Measurements from ENCODE around the gene BDH1.
"Not testable (repeated sequence)": the region's sequence is repeated elsewhere in the genome, so short reads cannot be mapped to it uniquely, and the experiment has no call there.

BDH1 gene

GRCh38 chr3:197555281-197556261, at the start of gene BDH1:
Gene BDH1 (minus strand): TSS chr3:197555968. CDS start chr3:197546443, 9,525 bp downstream.
- Histone ChIP-seq H3K4me3 (ENCODE audit: low read length) (peak within 1 kb of the TSS; percentile 65), H3K9me3 (ENCODE audit: control insufficient read depth, low read depth, low read length) (no peaks in the 10 kb centered on the region), H3K27me3 (ENCODE audit: control insufficient read depth, insufficient read depth, low read length) (peaks cover 17% of the 10 kb centered on the region), H3K9ac (ENCODE audit: low read length) (peak within 1 kb of the TSS; percentile 37), H3K4me1 (ENCODE audit: control insufficient read depth, low read depth, low read length) (peaks cover 12% of the 10 kb centered on the region), H3K27ac (ENCODE audit: low read length) (peak within 1 kb of the TSS; percentile 8), H3K36me3 (ENCODE audit: control insufficient read depth, low read depth, low read length) (no peaks in the 10 kb centered on the region)

DNA sequence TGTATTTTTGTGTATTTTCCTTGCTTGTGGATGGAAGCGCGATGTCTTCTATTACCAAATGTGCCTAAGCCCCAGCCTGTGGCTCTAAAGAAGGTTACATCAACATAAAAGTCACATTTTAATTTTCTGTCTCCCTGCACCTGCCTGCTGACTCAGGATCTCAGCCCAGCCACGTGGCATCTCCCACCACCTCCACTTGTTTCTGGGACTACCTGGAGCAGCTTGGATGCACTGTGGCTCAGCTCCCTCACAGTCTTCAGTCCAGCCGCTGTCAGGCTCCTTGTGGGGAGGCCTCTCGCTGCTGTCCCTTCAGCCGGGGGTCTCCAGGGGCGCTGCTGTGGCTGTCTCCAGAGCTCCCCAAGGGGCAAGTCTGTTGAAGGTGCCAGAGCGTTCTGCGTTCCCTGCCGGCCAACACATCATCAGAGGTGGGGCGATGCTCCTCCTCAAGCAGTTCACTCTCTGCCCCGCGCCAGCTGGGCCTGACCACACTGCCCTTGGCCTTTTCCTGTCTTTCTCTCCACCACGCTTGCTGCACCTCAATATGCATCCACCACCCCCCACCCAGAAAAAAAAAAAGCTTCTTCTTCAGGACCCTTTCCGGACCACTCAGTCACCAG, 47.7 kb upstream of the BDH1 start:
- H3K4me1 ChIP-seq (ENCODE audit: control insufficient read depth, low read depth, low read length): peaks cover 6% of the 10 kb centered on the region
- H3K9me3 ChIP-seq (ENCODE audit: control insufficient read depth, low read depth, low read length): no peaks in the 10 kb centered on the region
- no peaks in the 10 kb centered on the region for H3K27me3 ChIP-seq (ENCODE audit: control insufficient read depth, insufficient read depth, low read length)
- no peak overlapping the region for H3K27ac ChIP-seq (ENCODE audit: low read length)
- no peak overlapping the region for H3K4me3 ChIP-seq (ENCODE audit: low read length)
- H3K9ac ChIP-seq (ENCODE audit: low read length): no peak overlapping the region
- H3K36me3 ChIP-seq (ENCODE audit: control insufficient read depth, low read depth, low read length): peaks cover 14% of the 10 kb centered on the region

- H3K4me3 ChIP-seq (ENCODE audit: low read length); H3K27ac ChIP-seq (ENCODE audit: low read length); H3K27me3 ChIP-seq (ENCODE audit: control insufficient read depth, insufficient read depth, low read length); H3K36me3 ChIP-seq (ENCODE audit: control insufficient read depth, low read depth, low read length); H3K9me3 ChIP-seq (ENCODE audit: control insufficient read depth, low read depth, low read length); H3K9ac ChIP-seq (ENCODE audit: low read length); H3K4me1 ChIP-seq (ENCODE audit: control insufficient read depth, low read depth, low read length): not testable (repeated sequence)
These were observed 46.6 kb upstream of the BDH1 start for GRCh38 chr3:197602351-197602750.

GRCh38 chr3:197601566-197601840, 45.7 kb upstream of the BDH1 start:
- not testable (repeated sequence) for H3K27me3 ChIP-seq (ENCODE audit: control insufficient read depth, insufficient read depth, low read length); H3K9me3 ChIP-seq (ENCODE audit: control insufficient read depth, low read depth, low read length); H3K4me3 ChIP-seq (ENCODE audit: low read length)

GRCh38 chr3:197600796-197601565, 45.2 kb upstream of the BDH1 start:
- H3K36me3 ChIP-seq (ENCODE audit: control insufficient read depth, low read depth, low read length): no peaks in the 10 kb centered on the region
- H3K9me3 ChIP-seq (ENCODE audit: control insufficient read depth, low read depth, low read length): no peaks in the 10 kb centered on the region
- H3K27me3 ChIP-seq (ENCODE audit: control insufficient read depth, insufficient read depth, low read length): no peaks in the 10 kb centered on the region
- peaks cover 6% of the 10 kb centered on the region for H3K4me1 ChIP-seq (ENCODE audit: control insufficient read depth, low read depth, low read length)
- no peak overlapping the region for H3K4me3 ChIP-seq (ENCODE audit: low read length)
- no peak overlapping the region for H3K27ac ChIP-seq (ENCODE audit: low read length)
- H3K9ac ChIP-seq (ENCODE audit: low read length): no peak overlapping the region

More at GRCh38 chr3:197601566-197601840, 45.7 kb upstream of the BDH1 start:
- H3K4me1 ChIP-seq (ENCODE audit: control insufficient read depth, low read depth, low read length); H3K27ac ChIP-seq (ENCODE audit: low read length); H3K9ac ChIP-seq (ENCODE audit: low read length); H3K36me3 ChIP-seq (ENCODE audit: control insufficient read depth, low read depth, low read length): not testable (repeated sequence)

DNA sequence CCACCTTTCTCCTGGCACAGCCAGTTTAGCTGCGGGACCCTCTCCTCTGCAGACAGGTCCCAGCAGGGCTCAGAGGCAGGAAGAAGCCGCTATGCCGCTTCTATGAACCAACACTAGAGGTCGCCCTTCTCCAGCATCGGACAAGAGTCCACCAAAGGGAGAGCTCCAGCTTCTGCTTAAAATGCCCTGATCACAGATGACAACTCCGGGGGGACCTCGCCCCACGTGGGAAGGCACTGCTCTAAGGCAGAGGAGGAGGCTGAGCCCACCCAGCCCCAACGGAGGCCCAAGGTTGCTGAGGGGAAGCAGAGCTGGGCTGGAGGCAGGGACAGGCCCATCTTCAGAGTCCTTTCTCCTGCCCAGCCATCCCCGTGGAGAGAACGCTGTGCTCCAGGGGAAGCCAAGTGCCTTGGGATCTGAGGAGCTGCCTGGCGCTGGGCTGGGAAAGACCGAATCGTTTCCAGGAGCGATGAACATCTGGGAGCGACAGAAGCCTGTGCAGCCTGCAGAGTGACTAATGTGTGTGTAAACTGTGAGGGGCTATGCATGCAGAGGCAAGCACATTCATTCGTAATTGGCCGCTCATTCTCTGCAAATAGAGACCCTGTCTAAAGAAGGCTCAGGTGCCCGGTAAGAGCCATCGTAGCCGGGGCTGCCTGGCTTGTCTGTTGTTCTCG, 43.5 kb upstream of the BDH1 start:
- no peaks in the 10 kb centered on the region for H3K36me3 ChIP-seq (ENCODE audit: control insufficient read depth, low read depth, low read length)
- peaks cover 6% of the 10 kb centered on the region for H3K4me1 ChIP-seq (ENCODE audit: control insufficient read depth, low read depth, low read length)
- H3K9me3 ChIP-seq (ENCODE audit: control insufficient read depth, low read depth, low read length): no peaks in the 10 kb centered on the region
- no peak overlapping the region for H3K27ac ChIP-seq (ENCODE audit: low read length)
- no peak overlapping the region for H3K9ac ChIP-seq (ENCODE audit: low read length)
- H3K27me3 ChIP-seq (ENCODE audit: control insufficient read depth, insufficient read depth, low read length): no peaks in the 10 kb centered on the region
- peak overlapping the region; percentile 35 for H3K4me3 ChIP-seq (ENCODE audit: low read length)

DNA sequence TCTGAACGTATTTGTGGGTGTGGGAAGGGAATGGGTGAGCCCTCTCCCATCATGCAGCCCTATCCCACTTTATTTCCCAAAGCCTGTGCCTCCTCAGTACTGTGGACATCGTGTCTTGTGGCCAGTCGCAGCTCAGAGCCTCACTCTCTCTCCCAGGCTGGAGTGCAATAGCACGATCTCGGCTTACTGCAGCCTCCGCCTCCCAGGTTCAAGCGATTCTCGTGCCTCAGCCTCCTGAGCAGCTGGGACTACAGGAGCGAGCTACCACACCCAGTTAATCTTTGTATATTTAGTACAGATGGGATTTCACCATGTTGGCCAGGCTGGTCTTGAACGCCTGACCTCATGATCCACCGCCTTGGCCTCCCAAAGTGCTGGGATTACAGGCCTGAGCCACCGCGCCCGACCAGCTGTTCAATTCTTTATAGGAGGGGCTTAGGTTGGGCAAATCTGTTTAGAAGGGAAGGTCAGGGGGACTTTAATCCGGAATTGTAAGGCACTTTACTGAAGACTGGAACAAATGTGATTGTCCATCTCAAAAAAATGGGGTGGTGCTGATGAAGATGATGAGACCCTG, 42.7 kb upstream of the BDH1 start:
- H3K27me3 ChIP-seq (ENCODE audit: control insufficient read depth, insufficient read depth, low read length): no peaks in the 10 kb centered on the region
- no peaks in the 10 kb centered on the region for H3K9me3 ChIP-seq (ENCODE audit: control insufficient read depth, low read depth, low read length)
- H3K36me3 ChIP-seq (ENCODE audit: control insufficient read depth, low read depth, low read length): no peaks in the 10 kb centered on the region
- H3K9ac ChIP-seq (ENCODE audit: low read length): no peak overlapping the region
- no peak overlapping the region for H3K4me3 ChIP-seq (ENCODE audit: low read length)
- no peak overlapping the region for H3K27ac ChIP-seq (ENCODE audit: low read length)
- peaks cover 6% of the 10 kb centered on the region for H3K4me1 ChIP-seq (ENCODE audit: control insufficient read depth, low read depth, low read length)

DNA sequence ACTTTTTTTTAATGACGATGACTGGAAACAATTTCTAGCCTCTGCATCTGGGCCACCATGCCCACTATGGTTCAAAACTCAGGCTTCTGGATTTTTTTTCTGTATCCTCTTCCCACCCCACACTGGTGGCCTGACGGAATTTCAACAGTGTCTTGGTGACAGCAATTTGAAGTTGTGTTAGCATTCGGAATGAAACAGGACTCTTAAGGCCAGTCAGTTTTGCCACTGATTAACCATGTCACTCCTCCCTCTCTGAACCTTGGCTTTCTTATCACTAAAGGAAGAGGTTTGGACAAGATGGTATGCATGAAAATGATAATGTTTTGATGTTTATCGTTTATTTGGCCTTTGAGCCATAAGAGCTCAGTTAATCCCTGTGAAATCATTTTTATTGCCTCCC, 41.6 kb upstream of the BDH1 start:
- H3K36me3 ChIP-seq (ENCODE audit: control insufficient read depth, low read depth, low read length): no peaks in the 10 kb centered on the region
- no peak overlapping the region for H3K27ac ChIP-seq (ENCODE audit: low read length)
- H3K4me3 ChIP-seq (ENCODE audit: low read length): no peak overlapping the region
- H3K9me3 ChIP-seq (ENCODE audit: control insufficient read depth, low read depth, low read length): no peaks in the 10 kb centered on the region
- H3K9ac ChIP-seq (ENCODE audit: low read length): no peak overlapping the region
- H3K27me3 ChIP-seq (ENCODE audit: control insufficient read depth, insufficient read depth, low read length): no peaks in the 10 kb centered on the region
- H3K4me1 ChIP-seq (ENCODE audit: control insufficient read depth, low read depth, low read length): peaks cover 6% of the 10 kb centered on the region

- Histone ChIP-seq H3K36me3 (ENCODE audit: control insufficient read depth, low read depth, low read length) (no peaks in the 10 kb centered on the region), H3K4me1 (ENCODE audit: control insufficient read depth, low read depth, low read length) (peaks cover 6% of the 10 kb centered on the region)
These were observed 39.9 kb upstream of the BDH1 start for GRCh38 chr3:197595470-197596185.

DNA sequence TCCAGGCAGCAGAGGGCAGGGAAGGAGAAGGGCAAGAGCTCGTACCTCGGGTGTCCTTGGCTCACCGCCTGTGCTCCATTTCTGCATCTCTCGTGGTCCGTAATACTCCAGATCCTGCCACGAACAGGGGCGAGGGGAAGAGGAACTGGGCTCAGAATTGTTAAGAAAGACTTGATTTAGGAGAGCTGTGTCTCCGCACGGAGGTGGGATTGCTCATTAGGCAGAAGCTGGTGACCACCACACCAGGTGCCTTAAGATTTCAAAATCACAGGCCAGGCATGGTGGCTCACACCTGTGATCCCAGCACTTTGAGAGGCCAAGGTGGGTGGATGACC, 37.2 kb upstream of the BDH1 start:
- no peaks in the 10 kb centered on the region for H3K27me3 ChIP-seq (ENCODE audit: control insufficient read depth, insufficient read depth, low read length)
- H3K27ac ChIP-seq (ENCODE audit: low read length): no peak overlapping the region
- no peak overlapping the region for H3K9ac ChIP-seq (ENCODE audit: low read length)
- H3K36me3 ChIP-seq (ENCODE audit: control insufficient read depth, low read depth, low read length): no peaks in the 10 kb centered on the region
- H3K9me3 ChIP-seq (ENCODE audit: control insufficient read depth, low read depth, low read length): no peaks in the 10 kb centered on the region
- H3K4me1 ChIP-seq (ENCODE audit: control insufficient read depth, low read depth, low read length): no peaks in the 10 kb centered on the region
- no peak overlapping the region for H3K4me3 ChIP-seq (ENCODE audit: low read length)

More at GRCh38 chr3:197595470-197596185, 39.9 kb upstream of the BDH1 start:
- H3K4me3 ChIP-seq (ENCODE audit: low read length): no peak overlapping the region
- no peaks in the 10 kb centered on the region for H3K27me3 ChIP-seq (ENCODE audit: control insufficient read depth, insufficient read depth, low read length)
- no peak overlapping the region for H3K9ac ChIP-seq (ENCODE audit: low read length)
- no peak overlapping the region for H3K27ac ChIP-seq (ENCODE audit: low read length)
- no peaks in the 10 kb centered on the region for H3K9me3 ChIP-seq (ENCODE audit: control insufficient read depth, low read depth, low read length)

All from iPS-18a (cell line).